Lower leg skin (tissue), 3 donors: ENCODE data around the gene SRD5A2.

Source experiments
- CTCF ChIP-seq, 3 donors: fragments of 450-650 bp; IDR thresholded peaks; one replicate each; pipeline ENCODE4 v1.5.1; 2016; ENCODE audit warnings: antibody characterized with exemption in 3 of 3, mild to moderate bottlenecking in 3 of 3, moderate library complexity in 2 of 3
- POLR2A ChIP-seq, 2 donors: fragments of 450-650 bp; IDR thresholded peaks; one replicate each; pipeline ENCODE4 v1.6.1; 2016 to 2017; ENCODE audit warnings: antibody characterized with exemption in 2 of 2, mild to moderate bottlenecking in 1 of 2, moderate library complexity in 1 of 2

- TF ChIP-seq CTCF (IDR thresholded peaks at IDR 0.05) (no peak), POLR2A (IDR thresholded peaks at IDR 0.05) (no peak)
Measured at GRCh38 chr2:31556940-31557339, 23.8 kb downstream of the SRD5A2 start.
